ENCODE data around the gene PRODH.
"Not testable (repeated sequence)": the region's sequence is repeated elsewhere in the genome, so short reads cannot be mapped to it uniquely, and the experiment has no call there.

Gene PRODH

GRCh38 chr22:18968011-18968749, 32.1 kb upstream of the PRODH start:
- no peak for DNase-seq (ENCODE audit: low read depth, low spot score)

DNA sequence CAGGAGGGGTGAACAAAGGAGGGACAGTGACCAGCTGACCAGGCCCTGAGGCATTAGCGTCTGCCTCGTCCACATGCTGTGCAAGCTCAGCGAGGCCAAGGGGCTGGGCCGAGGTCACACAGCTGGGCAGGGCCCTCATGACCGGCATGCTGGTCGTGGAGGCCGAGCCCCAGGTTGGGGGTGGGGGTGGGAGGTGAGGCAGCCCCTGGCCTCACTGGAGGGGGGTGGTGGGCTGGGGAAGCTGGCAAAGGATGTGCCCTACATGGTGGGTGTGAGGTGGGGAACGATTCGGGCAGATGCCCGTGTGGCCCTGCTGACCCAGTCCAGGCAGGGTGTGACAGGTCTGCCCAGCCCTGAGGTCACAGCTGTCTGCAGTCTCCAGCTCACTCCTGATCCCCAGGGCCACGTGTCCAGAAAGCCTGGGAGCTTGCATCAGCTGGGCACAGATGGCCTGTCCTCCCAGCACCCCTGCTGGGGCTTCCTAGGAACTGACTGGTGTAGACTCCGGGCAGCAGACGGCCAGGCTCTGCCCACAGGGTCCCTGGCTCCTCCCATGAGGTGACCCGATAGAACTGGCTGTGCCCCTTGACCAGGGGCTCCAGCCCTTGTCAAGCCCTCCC, 31.4 kb upstream of the PRODH start:
- not testable (repeated sequence) for DNase-seq (ENCODE audit: low read depth, low spot score)

DNA sequence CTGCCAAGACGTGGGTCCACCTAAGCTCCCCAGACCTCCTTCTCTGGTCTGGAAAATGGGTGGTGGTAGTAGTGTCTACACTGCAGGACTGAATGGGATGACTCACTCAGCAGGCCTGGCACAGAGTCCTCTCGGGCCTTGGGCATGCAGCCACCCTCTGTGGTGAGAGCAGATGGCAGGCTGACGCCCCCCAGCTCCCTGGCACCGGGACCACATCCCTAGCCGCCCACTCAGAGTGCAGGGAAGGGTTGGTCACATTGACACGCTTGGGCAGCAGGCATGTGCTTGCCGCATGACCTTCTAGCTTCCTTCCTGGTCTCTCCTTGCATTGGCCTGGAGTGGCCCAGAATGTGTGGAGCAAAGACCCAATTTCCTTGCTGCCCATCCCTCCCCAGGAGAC, 30.7 kb upstream of the PRODH start:
- DNase-seq (ENCODE audit: low read depth, low spot score) = no peak

- DNase-seq (ENCODE audit: low read depth, low spot score) = no peak
Observed at GRCh38 chr22:18965526-18966421, 29.7 kb upstream of the PRODH start.

- DNase-seq (ENCODE audit: low read depth, low spot score) = not testable (repeated sequence)
Observed at GRCh38 chr22:18964501-18965265, 28.6 kb upstream of the PRODH start.

DNA sequence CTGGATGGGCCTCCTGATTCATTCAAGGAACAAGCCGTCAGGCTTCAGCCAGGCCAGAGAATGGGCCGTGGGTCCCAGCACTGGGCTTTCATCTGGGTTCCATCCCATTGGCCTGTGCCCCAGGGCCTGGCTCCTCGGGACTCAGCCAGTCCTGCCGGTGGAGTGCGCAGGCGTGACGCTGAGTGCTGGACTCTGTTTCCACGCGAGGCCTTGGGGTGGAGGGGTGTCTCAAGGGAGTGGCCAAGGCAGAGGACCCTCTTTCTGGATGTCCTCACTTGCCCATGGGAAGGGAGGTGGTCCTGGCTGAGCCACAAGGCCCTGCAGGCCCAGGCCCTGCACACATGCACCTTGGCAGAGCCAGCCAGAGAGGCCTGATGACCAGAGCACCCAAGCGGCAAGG, 28.0 kb upstream of the PRODH start:
- DNase-seq (ENCODE audit: low read depth, low spot score) = not testable (repeated sequence)

GRCh38 chr22:18962308-18962635, 26.2 kb upstream of the PRODH start:
- DNase-seq (ENCODE audit: low read depth, low spot score) = no peak

GRCh38 chr22:18961632-18962307, 25.7 kb upstream of the PRODH start:
- DNase-seq (ENCODE audit: low read depth, low spot score) = not testable (repeated sequence)

DNA sequence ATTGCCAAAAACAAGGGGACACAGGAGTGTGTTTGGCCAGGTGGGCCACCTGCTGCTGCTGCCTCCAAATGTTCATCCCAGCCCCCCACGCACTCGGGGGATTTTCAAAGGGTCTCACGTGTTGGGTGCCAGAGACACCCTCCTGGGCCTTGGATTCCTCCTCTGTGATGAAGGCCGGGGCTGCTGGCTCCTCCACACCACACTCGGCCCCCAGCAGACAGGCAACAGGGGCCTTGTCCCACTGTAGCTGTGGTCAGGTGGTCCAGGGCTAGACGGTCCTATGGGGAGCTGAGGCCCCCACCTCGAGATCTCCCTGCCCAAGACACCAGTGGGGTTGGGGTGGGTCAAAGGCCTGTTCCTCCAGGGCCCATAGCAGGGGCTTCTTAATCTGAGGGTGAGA, 25.1 kb upstream of the PRODH start:
- not testable (repeated sequence) for DNase-seq (ENCODE audit: low read depth, low spot score)

DNA sequence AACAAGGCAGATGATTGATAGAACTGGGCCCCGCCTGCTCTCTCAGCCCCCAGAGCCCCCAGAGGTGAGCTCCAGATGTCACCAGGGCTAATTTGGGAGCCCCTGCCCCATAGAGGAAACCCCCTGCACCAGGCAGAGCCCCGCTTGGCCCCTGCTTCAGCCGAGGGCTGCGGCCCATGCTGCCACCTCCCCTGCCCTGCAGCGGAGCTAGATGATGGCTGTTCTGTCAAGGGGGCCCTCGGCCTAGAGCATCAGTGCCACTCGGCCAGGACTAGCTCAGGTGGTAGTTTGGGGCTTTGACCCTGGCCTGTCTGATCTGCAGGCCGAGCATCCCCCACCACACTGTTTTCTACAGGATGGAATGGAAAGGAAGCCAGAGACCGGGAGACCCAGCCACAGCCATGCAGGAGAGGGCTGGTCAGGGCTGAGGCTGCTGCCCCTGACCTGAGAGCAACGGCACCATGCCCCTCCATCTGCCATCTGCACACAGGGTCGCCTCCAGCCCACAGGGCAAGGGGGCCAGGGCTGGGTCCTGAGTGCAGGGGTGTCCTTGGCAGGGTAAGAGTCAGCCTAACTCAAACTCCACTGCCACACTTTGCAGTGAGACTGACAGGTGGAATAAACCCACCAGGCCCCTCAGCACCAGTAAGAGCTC, 24.2 kb upstream of the PRODH start:
- DNase-seq (ENCODE audit: low read depth, low spot score) = not testable (repeated sequence)

- not testable (repeated sequence) for DNase-seq (ENCODE audit: low read depth, low spot score)
Observed at GRCh38 chr22:18959741-18960140, 23.6 kb upstream of the PRODH start.

DNA sequence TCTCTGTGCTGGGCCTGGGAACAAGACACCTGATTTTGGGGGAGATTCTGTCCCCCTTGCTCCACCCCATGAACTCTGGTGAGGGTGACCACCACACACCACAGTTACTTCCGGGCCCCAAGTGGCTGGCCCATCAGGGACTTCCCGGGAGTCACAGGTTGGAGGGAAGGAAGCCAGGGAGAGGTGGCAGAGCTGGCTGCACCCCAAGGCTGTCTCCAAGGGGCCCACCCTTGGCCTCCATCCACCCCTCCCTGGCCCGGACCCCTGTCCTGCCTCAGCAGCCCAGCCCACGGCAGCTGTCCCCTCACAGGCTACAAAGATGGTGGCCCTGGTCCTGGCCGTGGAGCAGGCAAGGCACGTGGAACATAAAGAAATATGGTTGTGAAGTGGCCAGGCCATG, 23.2 kb upstream of the PRODH start:
- not testable (repeated sequence) for DNase-seq (ENCODE audit: low read depth, low spot score)

GRCh38 chr22:18958738-18959137, 22.6 kb upstream of the PRODH start:
- DNase-seq (ENCODE audit: low read depth, low spot score) = not testable (repeated sequence)

- not testable (repeated sequence) for DNase-seq (ENCODE audit: low read depth, low spot score)
Observed at GRCh38 chr22:18958321-18958705, 22.2 kb upstream of the PRODH start.

DNA sequence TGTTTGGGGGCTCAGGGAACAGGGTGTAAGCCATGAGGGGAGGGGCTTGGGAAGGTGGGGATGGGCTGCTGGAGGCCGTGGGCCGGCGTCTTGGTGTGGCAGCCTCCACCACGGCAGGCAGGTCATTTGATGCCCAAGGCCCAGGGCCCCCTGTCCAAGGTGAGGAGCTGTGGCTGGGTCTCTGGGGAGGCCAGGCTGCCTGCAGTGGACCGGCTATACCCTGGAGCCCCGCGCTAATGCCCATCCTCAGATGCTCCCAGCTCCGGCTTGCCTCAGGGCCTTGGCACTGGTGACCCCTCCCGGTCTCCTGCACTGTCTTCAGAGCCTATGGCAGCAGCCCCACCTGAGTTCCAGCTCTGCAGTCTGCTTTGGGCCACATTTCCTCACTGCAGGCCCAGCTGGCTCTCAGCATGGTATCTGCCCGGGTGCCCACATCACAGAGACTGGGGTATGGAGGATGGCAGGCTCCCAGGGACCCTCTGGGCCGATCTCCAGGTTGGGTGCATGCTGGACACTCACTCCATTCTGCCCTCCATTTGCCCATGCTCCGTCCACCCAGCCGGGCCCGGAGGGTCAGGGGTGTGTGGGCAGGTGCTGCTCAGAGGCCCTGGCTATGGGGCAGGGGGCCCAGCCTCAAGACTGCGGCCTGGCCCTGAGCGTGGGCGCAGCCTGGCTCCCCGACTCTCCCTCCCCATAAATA, 21.7 kb upstream of the PRODH start:
- DNase-seq (ENCODE audit: low read depth, low spot score) = not testable (repeated sequence)

DNA sequence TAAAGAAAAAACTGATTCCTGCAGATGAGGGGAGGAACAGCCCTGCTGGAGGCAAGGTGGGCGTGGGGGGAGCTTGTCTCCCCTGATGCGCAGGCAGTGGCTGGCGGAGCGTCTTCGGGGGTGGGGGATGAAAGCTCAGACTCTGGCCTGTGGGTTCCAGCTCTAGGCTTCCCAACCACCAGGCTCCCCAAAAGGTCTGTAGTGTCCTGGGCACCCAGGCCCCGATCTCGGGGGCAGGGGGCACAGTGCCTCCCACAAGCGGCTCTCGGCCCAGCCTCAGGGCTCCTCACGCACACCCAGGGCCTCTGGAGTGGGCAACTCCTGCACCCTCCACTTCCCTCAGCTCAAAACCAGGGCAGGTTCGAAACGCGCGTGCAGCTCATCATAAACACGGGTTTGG, 20.9 kb upstream of the PRODH start:
- not testable (repeated sequence) for DNase-seq (ENCODE audit: low read depth, low spot score)

DNA sequence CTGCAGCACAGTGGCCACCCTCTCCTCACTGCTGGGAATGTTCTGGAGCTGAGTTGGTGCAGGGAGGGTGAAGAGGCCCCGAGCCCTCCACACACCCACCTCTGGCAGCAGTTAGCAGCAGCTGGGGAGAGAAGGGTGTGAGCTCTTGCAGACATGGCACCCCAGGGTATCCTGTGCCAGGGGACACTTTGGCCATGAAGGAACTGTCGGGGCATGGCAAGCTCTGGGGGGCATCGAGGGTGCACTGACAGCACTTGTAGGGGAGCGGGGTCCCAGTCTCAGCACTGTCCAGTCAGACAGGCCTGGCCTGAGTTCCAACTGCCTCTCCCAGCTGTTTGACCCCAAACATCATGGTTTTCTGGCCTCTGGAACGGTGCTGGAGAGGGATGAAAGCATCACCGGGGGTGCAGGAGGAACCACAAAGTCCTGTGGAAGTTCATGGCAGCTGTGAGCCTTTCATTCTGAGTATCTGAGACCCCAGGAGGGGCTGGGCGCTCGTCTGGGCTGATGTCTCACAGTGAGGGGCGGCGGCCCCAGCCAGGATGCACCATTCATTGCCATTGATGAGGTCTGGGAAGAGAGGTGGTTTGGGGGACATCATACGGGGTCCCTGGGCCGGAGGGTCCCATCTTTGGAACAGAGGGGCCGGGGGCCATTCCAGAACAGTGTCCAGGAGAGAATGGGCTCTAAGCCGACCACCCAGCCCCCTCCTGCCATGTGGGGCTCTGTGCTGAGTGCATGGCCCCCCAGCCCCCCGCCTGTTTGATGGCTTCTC, 20.2 kb upstream of the PRODH start:
- DNase-seq (ENCODE audit: low read depth, low spot score) = not testable (repeated sequence)

- no peak for DNase-seq (ENCODE audit: low read depth, low spot score)
Observed at GRCh38 chr22:18955696-18956095, 19.6 kb upstream of the PRODH start.

- no peak for DNase-seq (ENCODE audit: low read depth, low spot score)
Observed at GRCh38 chr22:18954990-18955571, 19.0 kb upstream of the PRODH start.
